ENCODE measurements around the gene HOXB4. TPM values are rescaled to one million over a fixed set of nuclear protein-coding genes. Genes with fewer than 3 reads are reported as not detected.

The HOXB4 gene
- total RNA-seq, 1 experiment from 2014 or later, result 11.3 TPM

GRCh38 chr17:48539177-48539576 is 39.0 kb downstream of the HOXB4 start:
- H3K79me2 ChIP-seq (ENCODE audit: insufficient read depth, low read length), result no peaks in the 10 kb centered on the region
- no peak overlapping the region for H3K4me3 ChIP-seq (replicated peaks in 1 of 2; ENCODE audit: low read depth in 1 of 2, low read length in 2 of 2)
- no peaks in the 10 kb centered on the region for H3K9me2 ChIP-seq (ENCODE audit: insufficient read depth)
- no peaks in the 10 kb centered on the region for H3K27me3 ChIP-seq (ENCODE audit: insufficient read depth, low read length)
- ATAC-seq (no peak), DNase-seq (ENCODE audit: low read depth, low spot score) (no peak)
- no peaks in the 10 kb centered on the region for H4K20me1 ChIP-seq (ENCODE audit: insufficient read depth)
- no peaks in the 10 kb centered on the region for H3K36me3 ChIP-seq (ENCODE audit: control insufficient read depth in 1 of 2, insufficient read depth in 2 of 2, low read length in 2 of 2)
- H3K9ac ChIP-seq (ENCODE audit: low read length), result no peak overlapping the region
- H3K4me2 ChIP-seq (ENCODE audit: low read length), result no peak overlapping the region
- TF ChIP-seq POLR2A (IDR thresholded peaks at IDR 0.05; ENCODE audit: borderline replicate concordance, extremely low read depth, insufficient read depth, insufficient read length), result no peak
- no peak for TF ChIP-seq RAD21 (IDR thresholded peaks at IDR 0.05; ENCODE audit: low read depth)
- TF ChIP-seq SP1 (IDR thresholded peaks at IDR 0.05; ENCODE audit: low read depth), result no peak
- TF ChIP-seq ATF3 (IDR thresholded peaks at IDR 0.05), result no peak
- TF ChIP-seq POLR2AphosphoS5 (IDR thresholded peaks at IDR 0.05; ENCODE audit: low read depth, low read length), result no peak
- ChIA-PET POLR2A (no interaction called here), CTCF (no interaction called here), RAD21 (ENCODE audit: low non-redundant PET in 1 of 2, low total read pairs in 2 of 2, uncharacterized antibody in 2 of 2, unreplicated experiment in 2 of 2) (no interaction called here)
- no peak overlapping the region for H3K27ac ChIP-seq (ENCODE audit: low read depth, low read length)
- BruUV-seq (replicated peaks), result no TSS peak
- no peak overlapping the region for H2AFZ ChIP-seq (ENCODE audit: low read depth, low read length, poor library complexity, severe bottlenecking)
- intact Hi-C loops (cut with micrococcal nuclease), result no loop called here
- H3K9me3 ChIP-seq (ENCODE audit: control insufficient read depth in 1 of 2, insufficient read depth in 1 of 2, low read depth in 1 of 2, low read length in 2 of 2), result no peaks in the 10 kb centered on the region
- H3K4me1 ChIP-seq (ENCODE audit: control insufficient read depth in 1 of 2, insufficient read depth in 2 of 2, low read length in 2 of 2), result peaks cover 14 to 24% of the 10 kb centered on the region in 2 experiments

GRCh38 chr17:48537316-48537715 is 40.8 kb downstream of the HOXB4 start:
- Histone ChIP-seq H3K27ac (ENCODE audit: low read depth, low read length) (peak overlapping the region; percentile 54), H3K9ac (ENCODE audit: low read length) (peak overlapping the region; percentile 25), H3K9me2 (ENCODE audit: insufficient read depth) (no peaks in the 10 kb centered on the region), H3K36me3 (ENCODE audit: control insufficient read depth in 1 of 2, insufficient read depth in 2 of 2, low read length in 2 of 2) (no peaks in the 10 kb centered on the region), H3K27me3 (ENCODE audit: insufficient read depth, low read length) (no peaks in the 10 kb centered on the region), H3K9me3 (ENCODE audit: control insufficient read depth in 1 of 2, insufficient read depth in 1 of 2, low read depth in 1 of 2, low read length in 2 of 2) (no peaks in the 10 kb centered on the region), H3K4me3 (replicated peaks in 1 of 2; ENCODE audit: low read depth in 1 of 2, low read length in 2 of 2) (peak overlapping the region in 1 of 2 experiments; percentile 26; a peak in 1 of 4 replicates), H3K4me1 (ENCODE audit: control insufficient read depth in 1 of 2, insufficient read depth in 2 of 2, low read length in 2 of 2) (peaks cover 14 to 19% of the 10 kb centered on the region in 2 experiments), H2AFZ (ENCODE audit: low read depth, low read length, poor library complexity, severe bottlenecking) (peak overlapping the region; percentile 90), H3K4me2 (ENCODE audit: low read length) (peak overlapping the region; percentile 55), H4K20me1 (ENCODE audit: insufficient read depth) (no peaks in the 10 kb centered on the region), H3K79me2 (ENCODE audit: insufficient read depth, low read length) (no peaks in the 10 kb centered on the region)
- DNase-seq (ENCODE audit: low read depth, low spot score) (no peak), ATAC-seq (peak; percentile 79)
- BruUV-seq (replicated peaks), result TSS peak; percentile 59
- intact Hi-C loops (cut with micrococcal nuclease), result no loop called here
- ChIA-PET RAD21 (ENCODE audit: low non-redundant PET in 1 of 2, low total read pairs in 2 of 2, uncharacterized antibody in 2 of 2, unreplicated experiment in 2 of 2) (no interaction called here), CTCF (no interaction called here), POLR2A (no interaction called here)
- TF ChIP-seq ZFX (IDR thresholded peaks at IDR 0.05) (no peak), SRF (IDR thresholded peaks at IDR 0.05; ENCODE audit: low read depth) (no peak), SIN3A (IDR thresholded peaks at IDR 0.05; ENCODE audit: low read depth) (no peak), ATF3 (IDR thresholded peaks at IDR 0.05) (no peak), CBX3 (IDR thresholded peaks at IDR 0.05; ENCODE audit: low read depth) (no peak), CEBPB (IDR thresholded peaks at IDR 0.05; ENCODE audit: low read depth) (no peak), CTCF (IDR thresholded peaks at IDR 0.05 in 2 of 3, conservative IDR thresholded peaks at IDR 0.05 in 1 of 3; ENCODE audit: borderline replicate concordance in 1 of 3, insufficient read depth in 1 of 3, low read depth in 2 of 3, low read length in 2 of 3) (no peak), ZBTB33 (IDR thresholded peaks at IDR 0.05; ENCODE audit: extremely low read depth, insufficient replicate concordance, low read length) (no peak), SP1 (IDR thresholded peaks at IDR 0.05; ENCODE audit: low read depth) (no peak), POLR2A (IDR thresholded peaks at IDR 0.05; ENCODE audit: borderline replicate concordance, extremely low read depth, insufficient read depth, insufficient read length) (no peak), FOSL1 (IDR thresholded peaks at IDR 0.05; ENCODE audit: low read depth) (no peak), POLR2AphosphoS5 (IDR thresholded peaks at IDR 0.05; ENCODE audit: low read depth, low read length) (no peak), MAX (IDR thresholded peaks at IDR 0.05) (no peak), TCF7L2 (IDR thresholded peaks at IDR 0.05; ENCODE audit: borderline replicate concordance, extremely low read depth, insufficient read depth, insufficient read length) (no peak), YY1 (IDR thresholded peaks at IDR 0.05; ENCODE audit: extremely low read depth, insufficient replicate concordance, low read depth, low read length) (no peak), ZNF274 (IDR thresholded peaks at IDR 0.05; ENCODE audit: low read depth, low read length) (no peak)
